Bone marrow (tissue), 2 donors: Measurements from ENCODE around the gene TBATA.

Experiments used
- DNase-seq, 2 donors: peaks; one replicate each; lab custom pipeline; 2025; lab: John Stamatoyannopoulos, UW

Gene TBATA

GRCh38 chr10:70785190-70785589 is at the start of gene TBATA:
Gene TBATA, minus strand, starts transcription at chr10:70785377. Its CDS starts 1,998 bp downstream, at chr10:70783379.
- DNase-seq, result no peak

GRCh38 chr10:70834441-70835151 is 49.4 kb upstream of the TBATA start:
- no peak for DNase-seq

DNA sequence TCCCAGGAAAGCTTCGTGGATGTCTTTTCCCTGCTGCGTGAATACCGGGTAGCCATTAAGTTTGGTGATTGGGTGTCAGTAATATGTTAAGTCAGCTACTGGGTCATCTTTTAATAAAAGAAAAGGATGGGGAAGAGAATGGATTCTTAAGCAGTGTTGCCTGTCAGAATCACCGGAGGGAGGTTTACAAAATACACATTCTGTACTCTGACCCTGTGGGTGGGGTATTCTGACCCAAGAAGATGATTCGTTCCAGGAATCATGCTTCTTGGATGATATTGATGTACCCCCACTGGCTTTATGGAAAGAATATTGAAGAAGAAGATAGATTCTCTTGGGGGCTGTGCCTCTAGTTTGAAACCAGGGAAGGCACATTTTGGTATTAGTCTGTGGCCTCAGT is 48.8 kb upstream of the TBATA start:
- no peak for DNase-seq

- DNase-seq, result no peak
Observed at GRCh38 chr10:70833601-70834000, 48.4 kb upstream of the TBATA start.

DNA sequence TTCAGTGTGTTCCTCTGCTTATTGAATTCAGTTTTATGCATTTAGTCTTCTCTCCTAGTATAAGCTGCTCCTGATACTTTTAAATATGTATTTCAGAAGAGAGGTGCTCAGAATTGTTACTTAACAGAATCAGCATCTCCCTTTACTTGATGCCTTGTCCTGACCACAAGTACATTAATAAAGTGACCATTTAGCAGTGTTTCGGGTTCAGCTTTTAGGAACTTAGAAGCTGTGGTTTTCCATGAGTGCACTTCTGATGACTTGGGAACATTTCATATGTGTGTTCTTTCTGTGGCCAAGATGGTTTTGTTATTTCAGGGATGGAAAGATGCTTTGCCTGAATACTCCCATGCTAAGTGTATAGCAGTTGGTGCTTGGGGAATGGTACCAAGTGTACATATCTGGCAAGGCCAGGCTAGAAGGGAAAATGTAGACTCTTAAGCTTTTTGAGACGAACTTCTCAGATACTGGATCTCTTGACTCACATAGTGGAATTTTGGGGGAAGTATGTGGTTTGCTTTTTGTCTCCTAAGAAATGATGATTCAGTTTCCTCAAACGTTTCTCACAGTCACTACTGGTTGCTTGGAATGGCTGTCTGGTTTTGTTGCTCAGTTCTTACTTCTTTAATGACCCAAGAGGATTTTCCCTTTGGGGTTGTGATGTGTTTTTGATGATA is 47.8 kb upstream of the TBATA start:
- peak in 1 of 2 donors; percentile 72 for DNase-seq

DNA sequence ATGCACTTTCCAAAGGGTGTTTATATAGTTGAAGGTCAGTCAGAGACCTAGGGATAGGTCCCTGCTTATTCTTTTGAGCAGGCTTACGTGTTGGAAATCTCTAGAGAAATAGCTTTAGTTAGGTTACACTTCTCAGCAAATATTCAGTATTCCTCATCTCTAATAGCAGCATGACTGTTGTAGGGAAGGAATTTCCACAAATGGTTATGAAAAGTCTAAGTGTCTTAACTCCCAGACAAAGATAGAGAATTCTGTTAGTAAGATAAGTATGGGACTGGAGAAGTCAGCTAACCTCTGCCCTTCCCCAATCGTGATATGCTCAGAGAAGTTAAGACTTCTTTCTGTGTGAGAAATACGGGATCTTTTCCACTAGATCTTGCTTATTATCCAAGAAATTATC is 47.0 kb upstream of the TBATA start:
- DNase-seq, result no peak

- DNase-seq, result peak in 1 of 2 donors; percentile 28
Observed at GRCh38 chr10:70830164-70830563, 45.0 kb upstream of the TBATA start.

GRCh38 chr10:70829543-70829942 is 44.4 kb upstream of the TBATA start:
- DNase-seq, result no peak

DNA sequence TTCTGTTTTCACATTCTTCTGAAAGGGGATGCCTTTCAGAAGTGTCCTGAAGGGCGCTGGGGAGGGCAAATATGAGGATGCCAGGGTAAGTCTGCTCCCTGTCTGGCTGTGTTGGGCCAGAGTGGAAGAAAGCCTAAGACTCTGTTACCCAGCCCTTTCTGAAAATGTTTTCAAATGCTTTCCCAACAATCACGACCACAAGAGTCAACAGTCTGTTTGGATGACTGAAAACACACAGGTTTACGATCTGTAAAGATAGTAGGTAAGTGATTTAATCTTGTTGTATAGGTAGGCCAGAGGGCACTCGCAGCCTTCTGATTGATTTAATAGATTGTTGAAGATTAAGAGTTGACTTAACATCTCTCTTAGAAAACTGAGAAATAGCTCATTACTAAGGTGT is 43.7 kb upstream of the TBATA start:
- DNase-seq, result no peak

GRCh38 chr10:70827086-70827757 is 42.0 kb upstream of the TBATA start:
- no peak for DNase-seq

- DNase-seq, result no peak
Observed at GRCh38 chr10:70822076-70822820, 37.1 kb upstream of the TBATA start.

GRCh38 chr10:70820976-70821750 is 36.0 kb upstream of the TBATA start:
- no peak for DNase-seq

- DNase-seq, result peak in 1 of 2 donors; percentile 28
Observed at GRCh38 chr10:70816220-70816894, 31.2 kb upstream of the TBATA start.

GRCh38 chr10:70815504-70816219 is 30.5 kb upstream of the TBATA start, which contains the start of gene SGPL1:
Gene SGPL1, plus strand, starts transcription at chr10:70815948. Its CDS starts 906 bp downstream, at chr10:70816854.
- DNase-seq, result peak; percentile 58 to 59

GRCh38 chr10:70814126-70814525 is 28.9 kb upstream of the TBATA start:
- no peak for DNase-seq

DNA sequence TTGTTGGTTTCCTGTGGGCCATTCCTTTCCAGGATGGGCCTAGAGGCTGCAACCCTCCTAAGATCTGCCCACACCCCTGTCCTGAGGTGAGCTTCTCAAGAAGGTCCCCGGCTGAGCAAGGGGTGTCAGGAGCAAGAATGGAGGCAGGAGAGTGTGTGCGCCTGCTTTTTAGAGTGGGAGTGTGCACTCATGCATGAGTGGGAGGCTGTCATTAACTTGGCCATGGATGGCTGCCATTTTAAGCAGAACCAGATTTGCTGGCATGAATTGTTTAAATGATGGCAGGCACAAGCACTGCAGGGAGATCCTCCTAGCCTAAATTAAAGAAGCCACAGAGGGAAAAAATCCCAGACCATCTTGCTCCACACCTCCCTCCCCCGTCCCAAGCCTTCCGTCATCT is 27.6 kb upstream of the TBATA start:
- no peak for DNase-seq

- DNase-seq, result no peak
Observed at GRCh38 chr10:70811881-70812280, 26.7 kb upstream of the TBATA start.

GRCh38 chr10:70810967-70811366 is 25.8 kb upstream of the TBATA start:
- DNase-seq, result no peak

- DNase-seq, result no peak
Observed at GRCh38 chr10:70809726-70810125, 24.5 kb upstream of the TBATA start.

GRCh38 chr10:70809011-70809611 is 23.9 kb upstream of the TBATA start:
- no peak for DNase-seq
